GM12801 (cell line): ENCODE measurements around the gene GRIK3.

Source experiments
- CTCF ChIP-seq: IDR thresholded peaks from one replicate; pipeline ENCODE4 v1.5.1; 2011; ENCODE audit warnings: control low read depth; ENCODE audit not compliant: insufficient read length; ENCODE audit errors: extremely low read depth

GRIK3 gene

DNA sequence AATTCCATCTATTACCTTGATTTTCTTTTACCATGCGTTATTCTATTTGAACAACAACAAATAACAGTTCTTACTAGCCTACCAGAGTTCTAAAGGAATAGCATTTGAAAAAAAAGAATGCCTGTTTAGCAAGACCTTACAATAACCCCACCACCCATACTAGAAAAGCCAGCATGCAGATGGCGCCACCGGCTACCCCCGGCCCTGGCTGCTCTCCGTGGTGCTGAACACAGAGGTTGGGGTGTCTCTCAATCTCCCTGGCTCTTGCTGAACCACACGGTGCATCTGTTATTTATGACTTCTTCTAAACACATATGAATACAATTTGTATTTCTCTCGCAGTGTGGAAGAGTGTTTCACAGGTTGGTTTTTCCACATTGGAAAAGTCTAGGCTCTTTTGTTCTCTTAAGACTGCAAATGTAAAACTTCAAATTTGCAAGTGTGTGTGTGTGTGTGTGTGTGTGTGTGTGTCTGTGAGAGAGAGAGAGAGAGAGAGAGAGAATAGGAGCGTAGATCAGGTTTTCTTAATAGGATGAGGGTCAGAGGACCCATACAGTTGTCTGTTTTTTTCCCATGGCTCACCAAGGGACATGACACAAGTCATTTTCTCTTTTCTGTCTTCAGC, 13.6 kb downstream of the GRIK3 start:
- TF ChIP-seq CTCF, result no peak

GRCh38 chr1:37018510-37018909, 15.8 kb downstream of the GRIK3 start:
- no peak for TF ChIP-seq CTCF

- TF ChIP-seq CTCF, result no peak
Measured at GRCh38 chr1:37017720-37018119, 16.6 kb downstream of the GRIK3 start.

- TF ChIP-seq CTCF, result no peak
Measured at GRCh38 chr1:37016121-37016520, 18.2 kb downstream of the GRIK3 start.

- TF ChIP-seq CTCF, result no peak
Measured at GRCh38 chr1:37015713-37016112, 18.6 kb downstream of the GRIK3 start.

DNA sequence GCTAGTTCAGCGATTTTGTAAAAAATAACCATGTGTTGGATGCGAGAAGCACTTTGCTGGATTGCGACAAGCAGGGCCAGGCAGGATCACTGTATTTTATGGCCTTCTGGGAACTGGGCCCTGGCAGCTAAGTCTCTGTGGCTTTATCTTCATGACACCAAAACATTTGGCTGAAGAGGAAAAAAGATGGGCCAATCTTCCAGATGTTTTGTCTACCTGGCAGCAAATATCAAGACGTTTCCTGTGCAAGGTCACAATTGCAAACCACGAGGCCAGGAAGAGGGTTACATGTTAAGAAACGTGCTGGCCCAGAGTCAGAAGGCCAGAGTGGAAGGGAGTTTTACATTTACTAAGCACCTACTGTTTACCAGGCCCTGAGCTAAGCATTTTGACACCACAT, 22.1 kb downstream of the GRIK3 start:
- TF ChIP-seq CTCF, result no peak

- TF ChIP-seq CTCF, result no peak
Measured at GRCh38 chr1:37010011-37010410, 24.3 kb downstream of the GRIK3 start.

- TF ChIP-seq CTCF, result no peak
Measured at GRCh38 chr1:37009521-37009920, 24.8 kb downstream of the GRIK3 start.
